Measurements from ENCODE around the gene TMEM151A.
"Not testable (repeated sequence)": the region's sequence is repeated elsewhere in the genome, so short reads cannot be mapped to it uniquely, and the experiment has no call there.

Gene TMEM151A

DNA sequence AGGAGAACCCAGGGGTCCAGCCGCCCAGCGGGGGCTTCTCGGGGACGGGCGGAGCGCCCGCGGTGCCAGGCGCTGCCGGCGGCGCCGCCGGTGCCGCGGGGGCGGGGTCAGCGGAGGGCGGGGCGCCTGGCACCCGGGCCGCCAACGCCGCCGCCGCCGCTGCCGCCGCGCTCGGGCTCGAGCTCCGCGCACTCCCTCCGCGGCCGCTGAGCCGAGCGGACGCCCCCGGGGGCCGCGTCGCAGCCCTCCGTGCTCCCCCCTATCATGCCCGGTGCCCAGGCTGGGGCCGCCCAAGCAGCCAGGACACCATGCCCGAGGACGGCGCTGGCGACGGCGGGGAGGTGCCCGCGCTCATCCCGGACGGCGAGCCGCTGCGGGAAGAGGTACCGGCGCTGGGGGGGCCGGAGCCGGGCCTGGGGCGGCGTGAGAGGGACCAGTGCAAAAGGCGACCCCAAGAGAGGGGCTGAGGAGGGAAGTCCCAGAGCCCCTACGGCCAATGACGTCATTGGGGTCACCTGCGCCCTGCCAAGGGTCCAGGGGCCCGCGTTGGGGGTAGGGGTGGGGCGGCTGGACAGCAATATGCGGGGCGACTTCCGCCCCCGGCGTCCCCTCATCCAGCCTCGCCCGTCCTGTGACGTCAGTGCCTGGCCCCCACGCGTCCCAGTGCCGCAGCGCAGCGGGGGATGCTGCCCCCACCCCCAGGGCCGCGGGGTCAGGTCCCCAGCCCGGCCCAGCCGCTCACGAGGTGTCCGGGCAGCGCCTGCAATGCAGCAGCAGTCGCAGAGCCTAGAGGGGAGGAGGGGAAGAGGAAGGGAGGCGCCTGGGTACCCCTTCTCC, at the start of gene TMEM151A:
Gene TMEM151A (plus strand): TSS at position 189 of the 837 bp plus-strand sequence. CDS start 120 bp downstream, at position 309.
- no peak for DNase-seq

DNA sequence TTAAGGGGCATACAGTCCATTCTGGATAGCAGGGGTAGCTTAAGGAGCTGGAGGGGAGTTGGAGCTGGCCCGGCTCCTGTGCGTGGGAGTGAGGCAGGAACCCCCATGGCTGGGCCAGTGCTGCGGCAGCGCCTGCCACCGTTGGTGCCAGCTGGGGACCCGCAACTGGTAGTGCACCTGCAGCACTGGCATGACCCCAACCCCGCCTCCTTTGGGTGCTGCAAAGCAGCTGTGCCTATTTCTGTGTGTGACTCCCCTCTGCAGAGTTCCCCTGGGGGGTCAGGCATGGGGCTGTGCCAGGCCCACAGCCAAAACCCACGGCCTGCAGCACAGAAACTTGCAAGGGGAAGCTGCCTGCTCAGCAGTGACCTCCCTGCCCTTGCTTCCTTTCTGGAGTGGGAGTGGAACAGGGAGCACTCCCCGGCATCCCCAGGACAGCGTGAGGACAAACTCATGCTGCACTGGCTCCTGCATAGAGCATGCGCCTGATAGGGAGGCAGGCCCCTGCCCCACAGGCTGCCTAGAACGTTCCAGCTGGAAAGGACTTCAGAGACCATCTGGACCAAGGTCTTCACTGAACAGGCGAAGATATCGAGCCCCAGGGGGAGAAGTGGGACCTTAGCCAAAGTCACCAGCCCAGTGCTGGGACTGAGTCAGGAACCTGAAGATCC, 49.5 kb upstream of the TMEM151A start:
- DNase-seq, result no peak

GRCh38 chr11:66243782-66244535, 47.7 kb upstream of the TMEM151A start:
- DNase-seq, result no peak

DNA sequence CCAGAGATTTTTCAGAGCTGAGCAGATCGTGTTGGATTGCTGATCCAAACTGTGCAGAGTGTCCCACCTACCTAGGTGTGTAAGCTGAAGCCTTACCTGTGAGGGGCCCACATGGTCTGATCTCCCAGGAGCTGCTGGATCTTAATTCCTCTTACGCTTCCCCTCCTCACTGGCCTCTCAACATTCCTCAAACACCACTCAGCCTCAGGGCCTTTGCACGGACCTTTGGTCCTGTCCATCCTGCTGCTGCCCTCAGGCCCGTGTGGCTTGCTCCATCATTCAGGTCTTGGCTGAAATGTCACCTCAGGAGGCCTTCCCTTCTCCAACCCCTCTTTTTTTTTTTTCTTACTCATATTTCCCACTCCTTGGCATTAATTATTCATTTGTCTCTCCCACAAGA, 44.4 kb upstream of the TMEM151A start:
- DNase-seq, result no peak

- no peak for DNase-seq
These were observed 43.9 kb upstream of the TMEM151A start for GRCh38 chr11:66247801-66248200.

- DNase-seq, result no peak
These were observed 42.8 kb upstream of the TMEM151A start for GRCh38 chr11:66248903-66249302.

DNA sequence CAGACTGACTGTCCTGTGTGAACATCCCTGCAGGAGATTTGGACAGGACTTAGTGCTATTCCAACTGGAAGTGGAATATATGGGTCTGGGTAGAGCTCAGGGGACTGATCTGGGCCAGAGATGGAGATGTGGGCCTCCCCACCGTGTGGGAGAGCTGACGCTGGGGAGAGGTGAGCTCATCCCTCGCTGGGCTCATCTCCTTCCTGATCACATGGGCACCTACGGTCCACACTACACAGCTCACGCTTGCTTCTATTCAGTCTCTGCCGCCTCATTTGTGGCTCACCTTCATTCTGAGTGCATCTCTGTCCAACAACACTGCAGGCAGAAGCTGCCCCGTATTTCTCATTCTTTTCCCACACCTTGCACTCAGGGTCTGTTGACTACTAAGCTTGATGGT, 39.9 kb upstream of the TMEM151A start:
- no peak for DNase-seq

GRCh38 chr11:66253081-66253480, 38.6 kb upstream of the TMEM151A start:
- DNase-seq, result not testable (repeated sequence)

- no peak for DNase-seq
These were observed 33.2 kb upstream of the TMEM151A start for GRCh38 chr11:66258473-66258893.

GRCh38 chr11:66259225-66259624, 32.5 kb upstream of the TMEM151A start:
- no peak for DNase-seq

- no peak for DNase-seq
These were observed 31.7 kb upstream of the TMEM151A start for GRCh38 chr11:66259956-66260355.

DNA sequence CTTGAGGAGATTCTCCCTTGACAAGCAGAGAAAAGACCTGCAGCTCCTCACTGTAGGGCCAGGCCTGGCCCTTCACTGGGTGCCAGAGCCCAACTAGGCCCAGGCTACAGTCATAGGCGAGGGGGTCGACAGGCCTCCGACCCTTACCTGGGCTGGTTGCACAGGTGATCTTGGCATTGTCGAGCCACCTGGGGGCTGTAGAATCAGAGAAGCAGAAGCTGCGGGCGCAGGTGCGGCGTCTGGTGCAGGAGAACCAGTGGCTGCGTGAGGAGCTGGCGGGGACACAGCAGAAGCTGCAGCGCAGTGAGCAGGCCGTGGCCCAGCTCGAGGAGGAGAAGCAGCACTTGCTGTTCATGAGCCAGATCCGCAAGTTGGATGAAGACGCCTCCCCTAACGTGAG, 30.1 kb upstream of the TMEM151A start:
- no peak for DNase-seq

GRCh38 chr11:66262191-66262590, 29.5 kb upstream of the TMEM151A start:
- no peak for DNase-seq

- DNase-seq, result no peak
These were observed 29.0 kb upstream of the TMEM151A start for GRCh38 chr11:66262696-66263095.

GRCh38 chr11:66263231-66263630, 28.5 kb upstream of the TMEM151A start:
- DNase-seq, result no peak

DNA sequence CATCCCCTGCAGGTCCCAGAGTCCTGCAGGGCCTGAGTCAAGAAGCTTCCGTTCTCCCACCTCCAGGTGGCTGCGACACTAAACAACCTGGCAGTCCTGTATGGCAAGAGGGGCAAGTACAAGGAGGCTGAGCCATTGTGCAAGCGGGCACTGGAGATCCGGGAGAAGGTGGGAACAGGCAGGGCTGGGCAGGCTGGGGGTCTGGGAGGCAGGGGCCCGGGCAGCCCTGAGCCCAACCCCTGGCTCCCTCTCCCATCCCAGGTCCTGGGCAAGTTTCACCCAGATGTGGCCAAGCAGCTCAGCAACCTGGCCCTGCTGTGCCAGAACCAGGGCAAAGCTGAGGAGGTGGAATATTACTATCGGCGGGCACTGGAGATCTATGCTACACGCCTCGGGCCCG, 27.9 kb upstream of the TMEM151A start:
- no peak for DNase-seq

GRCh38 chr11:66264383-66264782, 27.3 kb upstream of the TMEM151A start:
- no peak for DNase-seq

GRCh38 chr11:66264914-66265313, 26.8 kb upstream of the TMEM151A start:
- no peak for DNase-seq

DNA sequence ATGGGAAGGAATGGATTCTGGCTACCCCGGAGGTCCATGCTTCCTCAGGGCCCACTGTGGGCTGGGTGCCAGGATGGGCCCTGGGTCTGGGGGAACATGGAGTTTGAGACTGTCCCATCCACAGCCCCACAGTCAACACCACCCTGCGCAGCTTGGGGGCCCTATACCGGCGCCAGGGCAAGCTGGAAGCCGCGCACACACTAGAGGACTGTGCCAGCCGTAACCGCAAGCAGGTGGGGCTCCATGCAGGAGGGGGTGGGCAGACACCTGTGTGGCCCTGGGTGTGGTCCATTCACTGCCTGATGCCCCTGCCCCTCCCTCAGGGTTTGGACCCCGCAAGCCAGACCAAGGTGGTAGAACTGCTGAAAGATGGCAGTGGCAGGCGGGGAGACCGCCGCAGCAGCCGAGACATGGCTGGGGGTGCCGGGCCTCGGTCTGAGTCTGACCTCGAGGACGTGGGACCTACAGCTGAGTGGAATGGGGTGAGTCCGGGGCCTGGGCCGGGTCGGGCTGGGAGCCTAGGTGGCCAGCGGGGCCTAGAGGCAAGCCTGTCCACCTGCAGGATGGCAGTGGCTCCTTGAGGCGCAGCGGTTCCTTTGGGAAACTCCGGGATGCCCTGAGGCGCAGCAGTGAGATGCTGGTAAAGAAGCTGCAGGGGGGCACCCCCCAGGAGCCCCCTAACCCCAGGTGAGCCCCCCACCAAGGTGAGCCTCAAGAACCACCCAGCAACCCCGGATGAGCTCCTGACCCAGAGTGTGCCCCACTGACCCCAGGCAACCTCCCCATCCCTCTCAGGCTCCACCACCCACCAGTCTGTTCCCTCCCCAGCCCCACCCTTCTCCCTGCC, 25.9 kb upstream of the TMEM151A start:
- DNase-seq, result no peak

DNA sequence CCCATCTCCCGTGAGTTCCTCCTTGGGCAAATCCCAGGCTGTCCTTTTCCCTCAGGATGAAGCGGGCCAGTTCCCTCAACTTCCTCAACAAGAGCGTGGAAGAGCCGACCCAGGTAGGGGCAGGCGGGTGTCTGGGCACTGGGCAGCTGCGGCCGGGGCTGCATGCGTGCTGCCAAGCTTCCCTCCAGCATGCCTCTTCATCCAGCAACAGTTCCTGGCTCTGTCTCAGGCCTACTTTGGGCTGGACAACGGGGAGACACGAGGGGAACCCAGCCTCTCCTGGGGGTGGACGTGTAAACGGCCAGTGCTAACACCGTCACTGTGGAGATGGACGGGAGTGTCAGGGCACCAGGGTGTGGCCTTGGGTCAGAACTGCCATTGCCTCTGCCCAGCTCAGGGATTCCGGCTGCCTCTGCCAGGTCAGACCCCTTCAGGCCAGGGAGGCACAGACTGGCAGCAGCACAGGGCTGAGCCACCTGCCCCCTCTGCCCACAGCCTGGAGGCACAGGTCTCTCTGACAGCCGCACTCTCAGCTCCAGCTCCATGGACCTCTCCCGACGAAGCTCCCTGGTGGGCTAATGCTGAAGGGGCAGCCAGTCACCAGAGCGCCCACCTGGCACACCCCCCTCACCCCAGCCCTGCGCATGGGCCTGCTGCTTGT, 25.2 kb upstream of the TMEM151A start:
- DNase-seq, result no peak

GRCh38 chr11:66267039-66267378, 24.7 kb upstream of the TMEM151A start:
- no peak for DNase-seq

All from GF-D8 (cell line).